ENCODE data around the gene KLRF2. TPM values are rescaled to one million over a fixed set of nuclear protein-coding genes. Genes with fewer than 3 reads are reported as not detected.

Gene KLRF2, protein sequence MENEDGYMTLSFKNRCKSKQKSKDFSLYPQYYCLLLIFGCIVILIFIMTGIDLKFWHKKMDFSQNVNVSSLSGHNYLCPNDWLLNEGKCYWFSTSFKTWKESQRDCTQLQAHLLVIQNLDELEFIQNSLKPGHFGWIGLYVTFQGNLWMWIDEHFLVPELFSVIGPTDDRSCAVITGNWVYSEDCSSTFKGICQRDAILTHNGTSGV
- total RNA-seq: not detected in 3 replicates
- long read RNA-seq: 0 reads

GRCh38 chr12:9881246-9881645 lies at the start of gene KLRF2:
TSS of gene KLRF2 (plus strand) at chr12:9881489. CDS start at chr12:9881596, 107 bp downstream.
- no peak within 1 kb of the TSS for H3K4me3 Mint-ChIP-seq (ENCODE audit: unreplicated experiment)
- H3K4me1 Mint-ChIP-seq (ENCODE audit: low read depth): no peaks in the 10 kb centered on the region
- H3K27me3 Mint-ChIP-seq (ENCODE audit: low read depth): no peaks in the 10 kb centered on the region
- TF ChIP-seq, protein P1, sequence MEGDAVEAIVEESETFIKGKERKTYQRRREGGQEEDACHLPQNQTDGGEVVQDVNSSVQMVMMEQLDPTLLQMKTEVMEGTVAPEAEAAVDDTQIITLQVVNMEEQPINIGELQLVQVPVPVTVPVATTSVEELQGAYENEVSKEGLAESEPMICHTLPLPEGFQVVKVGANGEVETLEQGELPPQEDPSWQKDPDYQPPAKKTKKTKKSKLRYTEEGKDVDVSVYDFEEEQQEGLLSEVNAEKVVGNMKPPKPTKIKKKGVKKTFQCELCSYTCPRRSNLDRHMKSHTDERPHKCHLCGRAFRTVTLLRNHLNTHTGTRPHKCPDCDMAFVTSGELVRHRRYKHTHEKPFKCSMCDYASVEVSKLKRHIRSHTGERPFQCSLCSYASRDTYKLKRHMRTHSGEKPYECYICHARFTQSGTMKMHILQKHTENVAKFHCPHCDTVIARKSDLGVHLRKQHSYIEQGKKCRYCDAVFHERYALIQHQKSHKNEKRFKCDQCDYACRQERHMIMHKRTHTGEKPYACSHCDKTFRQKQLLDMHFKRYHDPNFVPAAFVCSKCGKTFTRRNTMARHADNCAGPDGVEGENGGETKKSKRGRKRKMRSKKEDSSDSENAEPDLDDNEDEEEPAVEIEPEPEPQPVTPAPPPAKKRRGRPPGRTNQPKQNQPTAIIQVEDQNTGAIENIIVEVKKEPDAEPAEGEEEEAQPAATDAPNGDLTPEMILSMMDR (IDR thresholded peaks at IDR 0.05): no peak
- H3K27ac Mint-ChIP-seq (ENCODE audit: unreplicated experiment): no peak within 1 kb of the TSS
- no peaks in the 10 kb centered on the region for H3K9me3 Mint-ChIP-seq (ENCODE audit: low read depth)
- no peak for DNase-seq (ENCODE audit: low spot score)
- no peaks in the 10 kb centered on the region for H3K36me3 Mint-ChIP-seq (ENCODE audit: low read depth)

DNA sequence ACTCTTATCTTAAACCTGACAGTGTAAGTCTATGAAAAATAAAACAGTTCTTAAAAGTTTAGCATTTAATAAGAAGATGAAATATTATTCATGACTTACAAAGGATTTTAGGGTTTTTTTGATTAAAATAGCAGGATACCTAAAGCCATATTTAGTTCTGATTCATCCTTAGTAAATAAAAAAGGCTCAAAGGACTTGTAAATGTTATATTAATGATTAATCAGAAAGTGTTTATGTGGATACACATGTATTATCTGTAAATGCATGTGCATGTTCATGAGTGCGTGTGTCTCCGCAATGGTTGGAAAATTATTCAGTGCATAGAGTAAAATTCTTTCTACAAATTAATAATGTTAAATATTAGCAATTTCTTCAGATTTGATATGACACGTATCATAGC lies 49.6 kb upstream of the KLRF2 start:
- TF ChIP-seq, protein P1 (IDR thresholded peaks at IDR 0.05): no peak
- H3K4me1 Mint-ChIP-seq (ENCODE audit: low read depth): no peaks in the 10 kb centered on the region
- no peaks in the 10 kb centered on the region for H3K36me3 Mint-ChIP-seq (ENCODE audit: low read depth)
- H3K27ac Mint-ChIP-seq (ENCODE audit: unreplicated experiment): no peak overlapping the region
- H3K4me3 Mint-ChIP-seq (ENCODE audit: unreplicated experiment): no peak overlapping the region
- H3K27me3 Mint-ChIP-seq (ENCODE audit: low read depth): no peaks in the 10 kb centered on the region
- no peak for DNase-seq (ENCODE audit: low spot score)
- H3K9me3 Mint-ChIP-seq (ENCODE audit: low read depth): no peaks in the 10 kb centered on the region

DNA sequence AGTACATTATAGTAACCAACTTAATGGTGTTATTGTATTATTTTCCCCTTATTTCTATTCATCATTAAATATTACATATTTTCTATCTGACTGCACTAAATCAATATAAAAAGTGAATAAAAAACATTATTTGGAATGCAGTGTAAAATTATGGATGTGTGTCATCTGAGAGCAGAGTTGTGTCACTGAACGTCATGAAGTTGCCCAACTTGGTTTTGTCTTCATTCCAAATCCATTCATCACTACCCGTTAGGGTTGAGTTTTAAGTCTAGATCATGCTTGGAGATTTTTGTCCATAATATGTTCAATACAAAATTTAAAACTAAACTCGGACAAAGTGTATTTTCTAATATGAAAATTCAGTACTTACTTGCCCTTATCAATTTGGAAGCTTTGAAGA lies 37.9 kb upstream of the KLRF2 start:
- no peak for DNase-seq (ENCODE audit: low spot score)
- H3K27ac Mint-ChIP-seq (ENCODE audit: unreplicated experiment): no peak overlapping the region
- H3K9me3 Mint-ChIP-seq (ENCODE audit: low read depth): peaks cover 5% of the 10 kb centered on the region
- H3K4me3 Mint-ChIP-seq (ENCODE audit: unreplicated experiment): no peak overlapping the region
- H3K4me1 Mint-ChIP-seq (ENCODE audit: low read depth): no peaks in the 10 kb centered on the region
- TF ChIP-seq, protein P1 (IDR thresholded peaks at IDR 0.05): no peak
- no peaks in the 10 kb centered on the region for H3K36me3 Mint-ChIP-seq (ENCODE audit: low read depth)
- H3K27me3 Mint-ChIP-seq (ENCODE audit: low read depth): peaks cover 14% of the 10 kb centered on the region

- peaks cover 5% of the 10 kb centered on the region for H3K9me3 Mint-ChIP-seq (ENCODE audit: low read depth)
- no peaks in the 10 kb centered on the region for H3K36me3 Mint-ChIP-seq (ENCODE audit: low read depth)
- H3K4me1 Mint-ChIP-seq (ENCODE audit: low read depth): no peaks in the 10 kb centered on the region
- TF ChIP-seq, protein P1 (IDR thresholded peaks at IDR 0.05): no peak
- H3K4me3 Mint-ChIP-seq (ENCODE audit: unreplicated experiment): no peak overlapping the region
- H3K27ac Mint-ChIP-seq (ENCODE audit: unreplicated experiment): no peak overlapping the region
- DNase-seq (ENCODE audit: low spot score): no peak
- peaks cover 16% of the 10 kb centered on the region for H3K27me3 Mint-ChIP-seq (ENCODE audit: low read depth)
Observed at GRCh38 chr12:9848899-9849298, 32.4 kb upstream of the KLRF2 start.

DNA sequence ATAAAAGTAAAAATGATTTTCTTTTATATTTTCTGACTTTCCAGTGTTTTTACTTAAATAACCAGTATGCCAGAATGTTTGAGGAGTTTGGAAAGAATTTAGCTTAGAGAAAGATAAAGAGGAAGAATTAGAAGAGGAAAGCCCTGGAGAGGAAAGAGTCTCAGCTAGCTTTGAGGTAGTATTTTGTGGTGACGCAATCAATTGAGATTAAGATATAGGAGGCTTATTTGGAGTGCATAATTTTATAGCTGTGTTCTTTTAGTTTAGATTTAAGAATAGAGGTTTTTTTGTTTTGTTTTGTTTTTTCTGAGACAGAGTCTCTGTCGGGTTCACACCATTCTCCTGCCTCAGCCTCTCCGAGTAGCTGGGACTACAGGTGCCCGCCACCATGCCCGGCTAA lies 30.2 kb upstream of the KLRF2 start:
- Mint-ChIP-seq H3K27me3 (ENCODE audit: low read depth) (peaks cover 10% of the 10 kb centered on the region), H3K27ac (ENCODE audit: unreplicated experiment) (no peak overlapping the region), H3K4me1 (ENCODE audit: low read depth) (no peaks in the 10 kb centered on the region), H3K9me3 (ENCODE audit: low read depth) (peaks cover 5% of the 10 kb centered on the region), H3K4me3 (ENCODE audit: unreplicated experiment) (no peak overlapping the region), H3K36me3 (ENCODE audit: low read depth) (no peaks in the 10 kb centered on the region)
- DNase-seq (ENCODE audit: low spot score): no peak
- TF ChIP-seq, protein P1 (IDR thresholded peaks at IDR 0.05): no peak

All from chondrocyte (in vitro differentiated cells).